Naive thymus-derived CD8-positive, alpha-beta T cell (primary cell): ENCODE results near the gene MMP20. TPM values are rescaled to one million over a fixed set of nuclear protein-coding genes. Genes with fewer than 3 reads are reported as not detected.
"Not testable (repeated sequence)": the region's sequence is repeated elsewhere in the genome, so short reads cannot be mapped to it uniquely, and the experiment has no call there.

Source experiments
- ATAC-seq, 2 donors: fragments of 150-1000 bp; cut with Tn5 transposase in 1 of 2; sonication (Bioruptor Pico), chemical (Tn5 transposase) in 1 of 2; 1 replicate in 1 of 2; 2 replicates in 1 of 2; pipeline ENCODE4 v1.10.0; 2021; ENCODE audit warnings: mild to moderate bottlenecking in 2 of 2, moderate library complexity in 2 of 2
- POLR2A ChIA-PET: fragments of 350-600 bp; sonication (Branson Sonifier 250); formaldehyde crosslinking; loops from one replicate; lab custom pipeline; 2021; ENCODE audit warnings: antibody characterized with exemption; lab: Charles Lee
- DNase-seq, 10 donors: peaks; one replicate each; pipeline versions ENCODE4 v3.0.0 to v3.0.0-alpha.2; 2020 to 2022
- H3K27ac Mint-ChIP-seq, 10 donors: one replicate each; pipeline ENCODE4 v1.8.0; 2020 to 2022; ENCODE audit warnings: mild to moderate bottlenecking in 10 of 10, mixed read lengths in 10 of 10, moderate library complexity in 4 of 10, inconsistent platforms in 1 of 10
- H3K27me3 Mint-ChIP-seq, 5 donors: one replicate each; pipeline ENCODE4 v1.8.0; 2021 to 2022; ENCODE audit warnings: mixed read lengths in 5 of 5
- H3K36me3 Mint-ChIP-seq, 3 donors: one replicate each; pipeline ENCODE4 v1.8.0; 2020 to 2022; ENCODE audit warnings: mixed read lengths in 3 of 3, mild to moderate bottlenecking in 2 of 3, inconsistent platforms in 1 of 3
- H3K4me1 Mint-ChIP-seq, 4 donors: one replicate each; pipeline ENCODE4 v1.8.0; 2021 to 2022; ENCODE audit warnings: mixed read lengths in 4 of 4
- H3K4me3 Mint-ChIP-seq, 10 donors: one replicate each; pipeline ENCODE4 v1.8.0; 2020 to 2022; ENCODE audit warnings: mild to moderate bottlenecking in 10 of 10, mixed read lengths in 10 of 10, moderate library complexity in 6 of 10, inconsistent platforms in 1 of 10
- H3K9me3 Mint-ChIP-seq, 9 donors: one replicate each; pipeline ENCODE4 v1.8.0; 2020 to 2022; ENCODE audit warnings: mixed read lengths in 9 of 9, mild to moderate bottlenecking in 3 of 9, inconsistent platforms in 1 of 9, moderate library complexity in 1 of 9
- polyA plus RNA-seq, 3 donors: library from polyadenylated mRNA; unstranded; fragments of 300-500 nt; fragmentation: Illumina TruSeq; gene quantifications; one replicate each; pipeline ENCODE4 v1.2.3, GENCODE V29; 2021
- total RNA-seq, 8 experiments: library from RNA in 2 of 8; stranded (reverse) in 2 of 8; gene quantifications; one replicate each; pipeline ENCODE4 v1.2.3 and lab custom pipeline; 2021 to 2026

MMP20 gene
- total and polyA plus RNA-seq, 5 experiments from 2014 or later: not detected

- no peak overlapping the region for H3K4me3 Mint-ChIP-seq
- DNase-seq (no peak), ATAC-seq (no peak)
- H3K4me1 Mint-ChIP-seq: no peaks in the 10 kb centered on the region
- POLR2A ChIA-PET: no interaction called here
- no peak overlapping the region for H3K27ac Mint-ChIP-seq
- H3K9me3 Mint-ChIP-seq: no peaks in the 10 kb centered on the region
- H3K36me3 Mint-ChIP-seq: no peaks in the 10 kb centered on the region
- H3K27me3 Mint-ChIP-seq: peaks cover 0 to 5% (median 1%) of the 10 kb centered on the region in 5 donors
Measured at GRCh38 chr11:102640946-102641345, 15.8 kb upstream of the MMP20 start.

- Mint-ChIP-seq H3K36me3 (no peaks in the 10 kb centered on the region), H3K27ac (no peak overlapping the region), H3K4me3 (no peak overlapping the region), H3K9me3 (no peaks in the 10 kb centered on the region), H3K27me3 (peaks cover 0 to 4% (median 0%) of the 10 kb centered on the region in 5 donors), H3K4me1 (no peaks in the 10 kb centered on the region)
- ATAC-seq: no peak
- POLR2A ChIA-PET: no interaction called here
- no peak for DNase-seq
Measured at GRCh38 chr11:102639656-102640055, 14.5 kb upstream of the MMP20 start.

- Mint-ChIP-seq H3K9me3 (no peaks in the 10 kb centered on the region), H3K4me1 (no peaks in the 10 kb centered on the region), H3K36me3 (no peaks in the 10 kb centered on the region), H3K27me3 (peaks cover 0 to 4% (median 0%) of the 10 kb centered on the region in 5 donors), H3K4me3 (no peak overlapping the region), H3K27ac (no peak overlapping the region)
- no peak for DNase-seq
- ATAC-seq: no peak
- POLR2A ChIA-PET: no interaction called here
Measured at GRCh38 chr11:102637731-102638130, 12.6 kb upstream of the MMP20 start.

GRCh38 chr11:102633385-102634026 lies 8.4 kb upstream of the MMP20 start:
- Mint-ChIP-seq H3K9me3 (no peaks in the 10 kb centered on the region), H3K27me3 (peaks cover 0 to 9% (median 7%) of the 10 kb centered on the region in 5 donors)

GRCh38 chr11:102632026-102632425 lies 6.9 kb upstream of the MMP20 start:
- H3K27ac Mint-ChIP-seq: no peak overlapping the region
- ATAC-seq (no peak), DNase-seq (no peak)
- POLR2A ChIA-PET: no interaction called here
- H3K4me1 Mint-ChIP-seq: no peaks in the 10 kb centered on the region
- no peak overlapping the region for H3K4me3 Mint-ChIP-seq
- H3K27me3 Mint-ChIP-seq: peaks cover 0 to 9% (median 6%) of the 10 kb centered on the region in 5 donors
- H3K36me3 Mint-ChIP-seq: no peaks in the 10 kb centered on the region
- H3K9me3 Mint-ChIP-seq: no peaks in the 10 kb centered on the region

More at GRCh38 chr11:102633385-102634026, 8.4 kb upstream of the MMP20 start:
- H3K4me1 Mint-ChIP-seq: no peaks in the 10 kb centered on the region
- POLR2A ChIA-PET: no interaction called here
- peak overlapping the region in 1 of 10 donors; percentile 53 for H3K27ac Mint-ChIP-seq
- no peak for DNase-seq
- no peak overlapping the region for H3K4me3 Mint-ChIP-seq
- no peak for ATAC-seq
- H3K36me3 Mint-ChIP-seq: no peaks in the 10 kb centered on the region

- Mint-ChIP-seq H3K4me1 (peaks cover 0 to 2% (median 0%) of the 10 kb centered on the region in 4 donors), H3K27ac (no peak overlapping the region), H3K9me3 (no peaks in the 10 kb centered on the region), H3K36me3 (no peaks in the 10 kb centered on the region), H3K4me3 (no peak overlapping the region), H3K27me3 (peaks cover 0 to 11% (median 6%) of the 10 kb centered on the region in 5 donors)
- POLR2A ChIA-PET: no interaction called here
- ATAC-seq (no peak), DNase-seq (no peak)
Measured at GRCh38 chr11:102630598-102631448, 5.7 kb upstream of the MMP20 start.

GRCh38 chr11:102629908-102630307 lies 4.8 kb upstream of the MMP20 start:
- H3K36me3 Mint-ChIP-seq, POLR2A ChIA-PET, ATAC-seq, H3K9me3 Mint-ChIP-seq, DNase-seq, H3K4me1 Mint-ChIP-seq, H3K4me3 Mint-ChIP-seq, H3K27ac Mint-ChIP-seq: not testable (repeated sequence)
- H3K27me3 Mint-ChIP-seq: peaks cover 0 to 13% (median 6%) of the 10 kb centered on the region in 5 donors

- no peaks in the 10 kb centered on the region for H3K9me3 Mint-ChIP-seq
- ATAC-seq: no peak
- peaks cover 0 to 2% (median 0%) of the 10 kb centered on the region in 4 donors for H3K4me1 Mint-ChIP-seq
- H3K36me3 Mint-ChIP-seq: no peaks in the 10 kb centered on the region
- no peak overlapping the region for H3K27ac Mint-ChIP-seq
- DNase-seq: no peak
- peaks cover 0 to 13% (median 8%) of the 10 kb centered on the region in 5 donors for H3K27me3 Mint-ChIP-seq
- POLR2A ChIA-PET: no interaction called here
- H3K4me3 Mint-ChIP-seq: no peak overlapping the region
Measured at GRCh38 chr11:102626676-102627075, 1.5 kb upstream of the MMP20 start.

- Mint-ChIP-seq H3K27me3 (peaks cover 0 to 7% (median 4%) of the 10 kb centered on the region in 5 donors), H3K9me3 (no peaks in the 10 kb centered on the region), H3K27ac (no peak overlapping the region), H3K4me3 (no peak overlapping the region), H3K4me1 (peaks cover 0 to 2% (median 0%) of the 10 kb centered on the region in 4 donors), H3K36me3 (no peaks in the 10 kb centered on the region)
- no peak for DNase-seq
- POLR2A ChIA-PET: no interaction called here
- no peak for ATAC-seq
Measured at GRCh38 chr11:102623998-102624397, 1.1 kb downstream of the MMP20 start.

- Mint-ChIP-seq H3K9me3 (no peaks in the 10 kb centered on the region), H3K4me3 (no peak overlapping the region), H3K27me3 (peaks cover 0 to 6% (median 4%) of the 10 kb centered on the region in 5 donors), H3K27ac (no peak overlapping the region), H3K36me3 (no peaks in the 10 kb centered on the region), H3K4me1 (peaks cover 0 to 2% (median 0%) of the 10 kb centered on the region in 4 donors)
- DNase-seq (no peak), ATAC-seq (no peak)
- POLR2A ChIA-PET: no interaction called here
Measured at GRCh38 chr11:102623128-102623527, 2.0 kb downstream of the MMP20 start.

GRCh38 chr11:102622258-102622657 lies 2.9 kb downstream of the MMP20 start:
- DNase-seq (no peak), ATAC-seq (no peak)
- H3K27me3 Mint-ChIP-seq: peaks cover 0 to 6% (median 4%) of the 10 kb centered on the region in 5 donors
- no peak overlapping the region for H3K27ac Mint-ChIP-seq
- H3K9me3 Mint-ChIP-seq: no peaks in the 10 kb centered on the region
- H3K36me3 Mint-ChIP-seq: no peaks in the 10 kb centered on the region
- H3K4me3 Mint-ChIP-seq: no peak overlapping the region
- POLR2A ChIA-PET: no interaction called here
- peaks cover 0 to 2% (median 0%) of the 10 kb centered on the region in 4 donors for H3K4me1 Mint-ChIP-seq

GRCh38 chr11:102620818-102621561 lies 4.1 kb downstream of the MMP20 start:
- Mint-ChIP-seq H3K27ac (no peak overlapping the region), H3K36me3 (no peaks in the 10 kb centered on the region), H3K9me3 (no peaks in the 10 kb centered on the region), H3K4me1 (no peaks in the 10 kb centered on the region), H3K4me3 (no peak overlapping the region), H3K27me3 (peaks cover 0 to 6% (median 2%) of the 10 kb centered on the region in 5 donors)
- DNase-seq (no peak), ATAC-seq (no peak)
- POLR2A ChIA-PET: no interaction called here

GRCh38 chr11:102620179-102620578 lies 5.0 kb downstream of the MMP20 start:
- no peaks in the 10 kb centered on the region for H3K4me1 Mint-ChIP-seq
- DNase-seq (no peak), ATAC-seq (no peak)
- no peaks in the 10 kb centered on the region for H3K36me3 Mint-ChIP-seq
- H3K4me3 Mint-ChIP-seq: no peak overlapping the region
- peaks cover 0 to 4% (median 0%) of the 10 kb centered on the region in 5 donors for H3K27me3 Mint-ChIP-seq
- H3K27ac Mint-ChIP-seq: peak overlapping the region in 1 of 10 donors; percentile 1
- H3K9me3 Mint-ChIP-seq: no peaks in the 10 kb centered on the region
- POLR2A ChIA-PET: no interaction called here
